ENCODE measurements around the gene GPR45.
"Not testable (repeated sequence)": the region's sequence is repeated elsewhere in the genome, so short reads cannot be mapped to it uniquely, and the experiment has no call there.

Gene GPR45

GRCh38 chr2:105241443-105241842 is at the start of gene GPR45:
TSS of gene GPR45 (plus strand) at chr2:105241743. CDS start at chr2:105241859, 116 bp downstream.
- no peak for DNase-seq (ENCODE audit: low read depth)

- DNase-seq (ENCODE audit: low read depth): no peak
Observed at GRCh38 chr2:105194022-105194675, 47.4 kb upstream of the GPR45 start.

- DNase-seq (ENCODE audit: low read depth): no peak
Observed at GRCh38 chr2:105196651-105197050, 44.9 kb upstream of the GPR45 start.

GRCh38 chr2:105215586-105216192 is 25.9 kb upstream of the GPR45 start:
- DNase-seq (ENCODE audit: low read depth): no peak

- no peak for DNase-seq (ENCODE audit: low read depth)
Observed at GRCh38 chr2:105220604-105221003, 20.9 kb upstream of the GPR45 start.

- DNase-seq (ENCODE audit: low read depth): no peak
Observed at GRCh38 chr2:105224444-105224843, 17.1 kb upstream of the GPR45 start.

GRCh38 chr2:105231232-105231619 is 10.3 kb upstream of the GPR45 start:
- DNase-seq (ENCODE audit: low read depth): no peak

GRCh38 chr2:105235388-105236059 is 6.0 kb upstream of the GPR45 start:
- peak; percentile 52 for DNase-seq (ENCODE audit: low read depth)

GRCh38 chr2:105236060-105236424 is 5.5 kb upstream of the GPR45 start:
- no peak for DNase-seq (ENCODE audit: low read depth)

GRCh38 chr2:105237045-105237765 is 4.3 kb upstream of the GPR45 start:
- no peak for DNase-seq (ENCODE audit: low read depth)

- DNase-seq (ENCODE audit: low read depth): no peak
Observed at GRCh38 chr2:105238664-105239240, 2.8 kb upstream of the GPR45 start.

- no peak for DNase-seq (ENCODE audit: low read depth)
Observed at GRCh38 chr2:105239924-105240323, 1.6 kb upstream of the GPR45 start.

- DNase-seq (ENCODE audit: low read depth): no peak
Observed at GRCh38 chr2:105242286-105242993, 897 bp downstream of the GPR45 start.

GRCh38 chr2:105243961-105244360 is 2.4 kb downstream of the GPR45 start:
- no peak for DNase-seq (ENCODE audit: low read depth)

- no peak for DNase-seq (ENCODE audit: low read depth)
Observed at GRCh38 chr2:105244451-105244850, 2.9 kb downstream of the GPR45 start.

GRCh38 chr2:105248316-105249070 is 7.0 kb downstream of the GPR45 start:
- DNase-seq (ENCODE audit: low read depth): no peak

- DNase-seq (ENCODE audit: low read depth): no peak
Observed at GRCh38 chr2:105249181-105249580, 7.6 kb downstream of the GPR45 start.

GRCh38 chr2:105249891-105250290 is 8.3 kb downstream of the GPR45 start:
- DNase-seq (ENCODE audit: low read depth): no peak

- DNase-seq (ENCODE audit: low read depth): not testable (repeated sequence)
Observed at GRCh38 chr2:105251016-105251648, 9.6 kb downstream of the GPR45 start.

GRCh38 chr2:105252271-105252670 is 10.7 kb downstream of the GPR45 start:
- no peak for DNase-seq (ENCODE audit: low read depth)
